HepG2 (cell line): ENCODE results near the gene NEDD4. TPM values are rescaled to one million over a fixed set of nuclear protein-coding genes. Genes with fewer than 3 reads are reported as not detected.

Experiments used
- AHR ChIP-seq: IDR thresholded peaks from 2 replicates; pipeline ENCODE4 v1.6.1; 2018; ENCODE audit warnings: missing genetic modification reagents, missing compliant biosample characterization
- FOXJ3 ChIP-seq: sonication (generic); formaldehyde crosslinking; IDR thresholded peaks from 2 replicates; pipeline ENCODE4 v1.4.0; 2020; ENCODE audit warnings: missing genetic modification reagents, mild to moderate bottlenecking, borderline replicate concordance
- HDAC1 ChIP-seq: sonication (generic); formaldehyde crosslinking; IDR thresholded peaks from 2 replicates; pipeline ENCODE4 v1.5.1; 2020; ENCODE audit warnings: mild to moderate bottlenecking, missing genetic modification reagents
- PBX3 ChIP-seq: sonication (generic); formaldehyde crosslinking; IDR thresholded peaks from 2 replicates; pipeline ENCODE4 v1.8.1; 2023; ENCODE audit warnings: missing genetic modification reagents, inconsistent platforms, borderline replicate concordance
- RBM39 ChIP-seq: fragments of 200-400 bp; formaldehyde crosslinking; IDR thresholded peaks from one replicate; pipeline ENCODE4 v1.6.1; 2018; ENCODE audit warnings: antibody characterized with exemption, mild to moderate bottlenecking, low read depth, low read length; ENCODE audit not compliant: poor library complexity, severe bottlenecking
- ZBTB37 ChIP-seq: sonication (generic); formaldehyde crosslinking; IDR thresholded peaks from 2 replicates; pipeline ENCODE4 v1.4.0; 2020; ENCODE audit warnings: mild to moderate bottlenecking, missing genetic modification reagents
- ZBTB43 ChIP-seq: sonication (generic); formaldehyde crosslinking; conservative IDR thresholded peaks from 2 replicates; pipeline ENCODE4 v1.4.0; 2020; ENCODE audit warnings: missing genetic modification reagents
- ZFP36 ChIP-seq: fragments of 150-350 bp; IDR thresholded peaks from 2 replicates; pipeline ENCODE4 v1.6.1; 2018; ENCODE audit warnings: borderline replicate concordance, low read length, low read depth; ENCODE audit not compliant: partially characterized antibody
- ZFP82 ChIP-seq: sonication (generic); formaldehyde crosslinking; IDR thresholded peaks from 2 replicates; pipeline ENCODE4 v1.5.1; 2020; ENCODE audit warnings: mild to moderate bottlenecking, missing genetic modification reagents, borderline replicate concordance
- ZNF3 ChIP-seq: IDR thresholded peaks from 2 replicates; pipeline ENCODE4 v1.7.0; 2017; ENCODE audit warnings: inconsistent platforms
- ZNF318 ChIP-seq: sonication (generic); formaldehyde crosslinking; IDR thresholded peaks from 2 replicates; pipeline ENCODE4 v1.4.0; 2020; ENCODE audit warnings: mild to moderate bottlenecking, missing genetic modification reagents
- ZNF512 ChIP-seq: sonication (generic); formaldehyde crosslinking; IDR thresholded peaks from 2 replicates; pipeline ENCODE4 v1.4.0; 2020; ENCODE audit warnings: mild to moderate bottlenecking, missing genetic modification reagents
- ZNF557 ChIP-seq: sonication (generic); formaldehyde crosslinking; IDR thresholded peaks from 2 replicates; pipeline ENCODE4 v1.4.0; 2020; ENCODE audit warnings: missing genetic modification reagents
- polyA plus RNA-seq, 8 experiments: library from polyadenylated mRNA; depleted of rRNA in 3 of 8; stranded (reverse) in 7 of 8; unstranded in 1 of 8; fragments of >200 nt; fragmentation: Illumina TruSeq in 4 of 8; extraction: Trizol in 4 of 8; gene quantifications; 2 replicates each; pipeline versions ENCODE4 v1.2.1 to v1.2.3, GENCODE V29; 2011 to 2016; ENCODE audit warnings: low read depth in 4 of 8, missing spikeins in 1 of 8, mixed read lengths in 1 of 8; ENCODE audit not compliant: insufficient read depth in 1 of 8
- total RNA-seq, 5 experiments: library from RNA; depleted of rRNA; stranded (reverse); fragments of >200 nt; fragmentation: Illumina TruSeq; extraction: Trizol; gene quantifications; 2 replicates each; pipeline ENCODE4 v1.2.3, GENCODE V29; 2016; ENCODE audit warnings: low read depth in 1 of 5

Gene NEDD4
- total and polyA plus RNA-seq, 2 of the 13 experiments (the other 11 are each of a cell fraction or from before 2014, with no cell fraction given), result 10.4 to 13.0 TPM

GRCh38 chr15:56040081-56041035 lies 46.9 kb upstream of the NEDD4 start (continued):
- TF ChIP-seq ZNF318 (CRISPR knock-in tag) (no peak), RBM39 (no peak), FOXJ3 (CRISPR knock-in tag) (no peak), ZFP36 (no peak), ZBTB43 (0 out of 2 replicates have a peak, but pooled peaks have one; percentile 42), ZNF557 (CRISPR knock-in tag) (no peak), ZNF3 (CRISPR knock-in tag) (no peak), ZFP82 (CRISPR knock-in tag) (no peak), HDAC1 (peak; percentile 25; the same call in 1 of the 2 replicates), PBX3 (CRISPR knock-in tag) (no peak), AHR (no peak), ZBTB37 (no peak), ZNF512 (no peak)
